Stomach (tissue), 4 donors: ENCODE results near the gene SUPV3L1.

ENCODE experiments used
- CTCF ChIP-seq, 7 experiments: fragments of 450-650 bp in 4 of 7; fragments of 200-600 bp in 3 of 7; sonication (generic) in 3 of 7; IDR thresholded peaks; one replicate each; pipeline ENCODE4 v1.5.1; 2016 to 2019; ENCODE audit warnings: antibody characterized with exemption in 7 of 7, control low read depth in 2 of 7, mild to moderate bottlenecking in 1 of 7
- POLR2A ChIP-seq, 4 donors: fragments of 450-650 bp; IDR thresholded peaks; one replicate each; pipeline ENCODE4 v1.6.1; 2016; ENCODE audit warnings: antibody characterized with exemption in 4 of 4, control low read depth in 2 of 4, mild to moderate bottlenecking in 1 of 4, moderate library complexity in 1 of 4

GRCh38 chr10:69248117-69248730 is 68.2 kb downstream of the SUPV3L1 start:
- no peak for TF ChIP-seq CTCF (IDR thresholded peaks at IDR 0.05)
- no peak for TF ChIP-seq POLR2A (IDR thresholded peaks at IDR 0.05)
